HCEC 1CT (cell line): ENCODE data around the gene CFAP74.

Source experiments
- DNase-seq: peaks from one replicate; pipeline ENCODE4 v3.0.0-alpha.2; 2017

CFAP74 gene

DNA sequence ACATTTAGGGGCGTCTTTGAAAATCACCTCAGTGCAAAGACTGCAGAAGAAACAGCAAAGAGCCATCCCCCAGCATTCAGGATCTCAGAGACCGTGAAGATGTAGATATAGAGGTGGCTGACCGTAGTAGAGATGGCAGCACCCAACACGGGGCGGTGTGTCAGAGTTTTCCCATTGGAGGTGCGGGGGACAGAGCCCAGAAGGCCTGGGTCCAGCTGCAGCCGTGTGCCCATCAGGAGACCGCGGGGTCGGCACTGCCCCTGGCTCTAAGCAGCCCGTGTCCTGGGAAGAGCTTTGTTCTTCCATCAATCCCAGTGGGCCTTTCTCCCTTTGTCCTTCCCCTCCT is 16.7 kb upstream of the CFAP74 start:
- DNase-seq: no peak

DNA sequence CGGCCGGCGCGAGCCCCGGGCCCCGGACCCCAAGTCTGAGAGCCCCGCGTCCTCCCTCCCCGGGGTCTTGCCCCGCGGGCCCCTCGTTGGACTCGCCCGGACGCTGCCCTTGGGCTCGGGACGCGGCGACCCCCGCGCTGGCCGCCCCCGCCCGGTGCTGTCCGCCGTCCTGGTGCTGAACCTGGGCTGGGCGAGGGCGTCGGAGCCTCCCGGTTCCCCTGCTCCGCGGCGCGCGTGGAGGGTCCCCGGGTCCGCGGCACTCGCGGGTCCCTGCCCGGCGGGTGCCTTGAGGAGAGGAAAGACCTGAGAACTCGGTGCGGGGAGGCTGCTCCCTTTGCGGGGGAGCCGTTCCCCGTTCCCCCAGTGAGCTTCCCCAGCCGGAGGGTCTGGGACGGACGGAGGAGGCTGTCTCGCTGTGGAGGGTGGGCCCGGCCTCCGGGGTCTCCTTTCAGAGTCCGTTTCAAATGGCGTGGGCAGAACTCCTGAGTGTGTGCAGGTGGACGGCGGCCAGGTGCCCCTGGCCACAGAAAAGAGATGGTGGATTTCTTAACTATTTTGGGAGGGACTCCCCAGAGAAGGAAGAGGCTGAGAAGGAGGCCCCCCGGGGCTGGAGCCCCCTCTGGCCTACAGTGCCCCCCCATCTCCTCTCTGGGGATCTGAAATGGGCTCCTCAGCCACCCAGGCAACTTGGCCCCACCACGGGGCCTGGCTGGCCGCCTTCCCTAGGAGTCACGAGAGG is 16.2 kb upstream of the CFAP74 start:
- DNase-seq: no peak

DNA sequence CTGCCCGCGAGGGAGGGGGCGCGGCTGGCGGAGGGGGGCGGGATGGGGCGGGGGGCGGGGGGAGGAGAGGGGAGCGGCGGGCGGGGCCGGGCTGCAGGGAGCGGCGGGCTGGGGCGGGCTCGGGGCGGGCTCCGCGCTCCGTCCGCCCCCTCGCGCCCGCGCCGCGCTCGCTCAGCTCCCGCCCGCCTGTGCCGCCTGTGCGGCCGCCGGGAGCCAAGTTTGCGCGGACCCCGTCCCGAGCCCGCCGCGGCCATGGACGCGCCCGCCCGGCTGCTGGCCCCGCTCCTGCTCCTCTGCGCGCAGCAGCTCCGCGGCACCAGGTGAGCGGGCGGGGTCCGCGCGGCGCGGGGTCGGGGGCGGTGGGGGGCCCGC is 15.6 kb upstream of the CFAP74 start, which contains the start of gene GABRD:
TSS of gene GABRD (plus strand) at position 174 of the 372 bp plus-strand sequence. CDS start at position 253, 79 bp downstream.
- DNase-seq: no peak

DNA sequence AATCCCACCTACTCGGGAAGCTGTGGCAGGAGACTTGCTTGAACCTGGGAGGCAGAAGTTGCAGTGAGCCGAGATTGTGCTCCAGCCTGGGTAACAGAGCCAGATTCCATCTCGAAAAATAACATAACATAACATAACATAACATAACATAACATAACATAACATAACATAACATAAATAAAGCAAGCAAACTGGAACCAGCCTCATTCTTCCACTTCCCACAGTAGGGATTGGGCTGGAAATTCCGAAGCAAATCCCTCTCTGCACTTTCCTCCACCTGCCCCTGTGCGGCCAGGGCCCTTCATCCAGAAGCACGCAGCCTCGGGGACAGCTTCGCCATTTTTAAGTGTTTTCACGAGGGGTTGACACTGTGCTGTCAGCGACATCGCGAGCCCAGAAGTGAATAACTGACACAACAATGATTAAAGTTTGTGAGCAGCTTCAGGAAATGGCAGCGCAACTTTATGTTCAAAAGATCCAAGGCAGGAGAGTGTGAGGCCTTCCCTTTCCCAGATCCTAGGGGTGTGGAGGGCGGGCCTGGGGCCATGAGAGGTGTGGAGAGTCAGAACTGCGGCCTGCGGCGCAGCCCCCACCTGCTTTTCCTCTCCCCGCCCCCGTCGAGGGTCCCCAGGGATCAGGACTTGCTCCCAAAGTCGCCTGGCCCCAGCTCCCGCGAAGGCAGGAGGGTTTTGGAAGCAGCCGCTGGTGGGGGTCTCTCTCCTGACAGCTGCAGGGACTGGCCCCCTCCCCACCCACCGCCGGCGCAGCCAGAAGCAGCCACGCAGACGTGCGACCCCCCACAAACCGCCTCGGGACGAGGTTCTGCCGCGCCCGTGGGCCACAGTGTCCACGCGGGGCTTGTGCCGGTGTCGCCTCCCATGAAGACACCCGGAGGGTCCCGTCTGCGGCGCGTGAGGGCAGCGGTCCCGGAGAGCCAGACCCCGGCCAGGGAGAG is 14.9 kb upstream of the CFAP74 start:
- no peak for DNase-seq

DNA sequence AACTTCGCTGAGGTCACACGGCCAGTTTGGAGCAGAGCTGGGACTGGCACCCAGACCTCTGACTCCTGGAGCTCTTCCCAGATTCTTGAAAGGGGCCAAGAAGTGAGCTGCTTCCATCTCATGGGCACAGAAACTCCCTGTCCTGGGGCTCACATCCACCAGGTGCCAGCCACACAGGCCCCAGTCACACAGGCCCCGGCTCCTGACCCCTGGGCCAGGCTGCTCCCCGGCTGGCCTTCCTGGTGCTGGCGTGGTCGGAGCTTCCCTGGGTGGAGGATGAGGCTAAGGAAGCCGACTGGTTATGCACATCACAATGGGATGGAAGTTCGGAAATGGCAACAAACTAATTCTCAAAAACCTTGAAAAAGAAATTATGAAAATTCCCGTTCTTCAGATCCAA is 12.5 kb upstream of the CFAP74 start:
- no peak for DNase-seq

DNA sequence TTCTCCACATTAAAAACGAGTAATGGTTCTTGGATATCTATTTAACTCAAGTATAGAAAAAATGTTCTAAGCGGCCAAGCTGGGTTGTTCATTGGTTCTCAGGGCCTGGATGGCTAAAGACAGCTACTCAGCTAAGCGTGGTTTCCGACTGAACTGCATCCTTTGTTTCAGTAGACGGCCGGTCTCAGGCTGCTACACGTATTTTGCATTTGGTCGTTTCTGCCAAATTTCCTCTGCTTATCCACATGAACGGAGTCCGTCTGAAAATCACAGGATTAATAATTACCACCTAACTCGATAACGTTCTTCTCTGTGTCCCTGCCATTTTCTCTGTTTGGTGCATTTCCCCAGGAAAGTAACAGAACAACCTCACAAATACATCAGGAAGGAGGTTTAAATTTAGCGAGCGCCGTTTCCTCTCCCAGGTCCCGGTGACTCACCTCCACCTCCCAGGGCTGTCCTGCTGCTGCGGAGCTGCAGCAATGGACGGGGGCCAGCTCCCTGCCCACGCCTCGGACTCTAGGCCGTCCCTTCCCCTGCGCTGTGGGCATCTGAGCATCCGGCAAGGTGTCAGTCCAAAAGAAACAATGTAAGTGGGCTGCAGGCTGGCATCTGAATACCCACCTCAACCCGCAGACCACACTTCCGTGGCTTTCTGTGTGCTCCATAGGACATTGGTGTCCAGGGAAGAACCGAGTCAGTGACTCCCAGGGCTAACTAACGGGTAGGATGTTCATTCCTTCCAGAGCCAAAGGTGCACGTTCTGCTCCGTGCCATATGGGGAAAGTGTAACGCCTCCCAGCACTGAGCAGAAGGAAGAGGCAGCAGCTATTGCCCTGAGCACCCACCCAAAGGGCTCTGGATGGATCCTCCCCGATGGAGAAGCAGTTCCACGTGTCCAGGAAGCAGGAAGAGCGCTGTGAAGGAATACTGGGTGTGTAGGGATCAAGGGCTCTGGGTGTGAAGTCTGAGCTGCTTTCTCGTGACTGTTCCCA is 11.5 kb upstream of the CFAP74 start:
- no peak for DNase-seq

DNA sequence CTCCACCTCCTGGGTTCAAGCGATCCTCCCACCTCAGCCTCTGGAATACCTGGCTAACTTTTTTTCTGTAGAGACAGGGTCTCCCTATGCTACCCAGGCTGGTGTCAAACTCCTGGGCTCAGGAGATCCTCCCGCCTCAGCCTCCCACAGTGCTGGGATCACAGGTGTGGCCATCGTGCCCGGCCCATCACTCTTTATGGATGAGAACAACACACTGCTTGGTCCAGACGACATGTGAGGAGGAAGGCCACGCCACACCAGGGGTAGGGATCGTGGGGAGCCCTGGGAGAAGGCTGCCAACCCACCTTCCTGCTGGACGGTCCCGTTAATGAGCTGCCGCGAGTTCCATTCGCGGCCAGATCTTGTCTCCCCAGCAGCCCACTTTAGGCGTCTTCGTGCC is 10.6 kb upstream of the CFAP74 start:
- DNase-seq: no peak

DNA sequence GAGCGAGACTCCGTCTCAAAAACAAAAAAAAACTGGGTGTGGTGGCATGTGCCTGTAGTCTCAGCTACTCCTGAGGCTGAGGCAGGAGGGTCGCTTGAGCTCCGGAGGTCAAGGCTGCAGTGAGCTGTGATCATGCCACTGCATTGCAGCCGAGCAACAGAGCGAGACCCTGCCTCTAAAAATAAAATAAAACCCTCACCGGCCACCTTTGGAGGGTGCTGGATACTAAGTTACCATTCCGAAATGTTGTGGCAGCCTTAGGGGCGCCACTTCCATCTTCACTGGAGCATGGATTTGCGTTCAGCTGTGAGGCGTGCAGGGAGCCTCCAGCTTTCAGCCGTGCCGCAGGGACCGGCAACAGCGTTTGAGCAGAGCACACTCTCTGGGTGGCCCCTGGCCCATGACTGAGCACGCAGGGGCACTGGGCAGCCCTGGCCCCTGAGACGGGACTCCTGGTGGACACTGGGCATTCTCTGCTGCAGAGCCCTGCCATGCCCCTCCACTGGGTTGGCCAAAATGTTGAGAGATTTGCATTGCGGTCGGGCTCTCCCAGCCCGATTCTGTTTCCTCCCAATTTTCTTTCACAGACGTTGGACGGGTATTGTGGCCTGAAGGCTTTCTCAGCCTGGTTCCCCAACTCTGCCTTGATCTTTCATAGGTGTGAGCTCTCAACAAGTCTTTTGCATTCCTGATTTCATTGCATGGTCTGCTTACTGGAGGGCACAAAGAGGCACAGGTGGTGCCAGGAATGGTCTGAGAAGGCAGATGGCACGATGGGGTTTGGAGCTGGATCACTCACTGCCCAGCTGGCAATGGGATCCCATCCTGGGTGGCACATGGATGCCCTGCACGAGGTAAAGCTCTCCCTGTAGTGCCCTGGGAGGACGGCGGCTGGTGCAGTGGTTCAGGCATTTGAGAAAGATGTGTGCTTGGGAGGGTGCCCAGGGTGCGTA is 5.8 kb upstream of the CFAP74 start:
- DNase-seq: no peak

DNA sequence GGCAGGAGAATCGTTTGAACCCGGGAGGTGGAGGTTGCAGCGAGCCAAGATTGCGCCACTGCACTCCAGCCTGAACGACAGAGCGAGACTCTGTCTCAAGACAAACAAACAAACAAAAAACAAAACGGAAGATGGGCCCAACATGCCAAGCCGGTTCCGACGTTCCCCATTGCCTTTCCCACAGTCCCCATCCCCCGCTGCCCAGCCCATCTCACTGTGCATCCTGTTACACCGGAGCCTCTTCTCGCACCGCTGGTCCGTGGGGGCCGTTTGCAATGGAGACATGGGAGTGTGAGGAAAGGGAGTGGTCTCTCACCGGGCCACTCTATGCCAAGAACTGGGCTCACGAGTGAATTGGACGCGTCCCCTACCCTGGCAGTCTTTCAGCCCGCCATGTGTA is 1.3 kb upstream of the CFAP74 start:
- DNase-seq: no peak

DNA sequence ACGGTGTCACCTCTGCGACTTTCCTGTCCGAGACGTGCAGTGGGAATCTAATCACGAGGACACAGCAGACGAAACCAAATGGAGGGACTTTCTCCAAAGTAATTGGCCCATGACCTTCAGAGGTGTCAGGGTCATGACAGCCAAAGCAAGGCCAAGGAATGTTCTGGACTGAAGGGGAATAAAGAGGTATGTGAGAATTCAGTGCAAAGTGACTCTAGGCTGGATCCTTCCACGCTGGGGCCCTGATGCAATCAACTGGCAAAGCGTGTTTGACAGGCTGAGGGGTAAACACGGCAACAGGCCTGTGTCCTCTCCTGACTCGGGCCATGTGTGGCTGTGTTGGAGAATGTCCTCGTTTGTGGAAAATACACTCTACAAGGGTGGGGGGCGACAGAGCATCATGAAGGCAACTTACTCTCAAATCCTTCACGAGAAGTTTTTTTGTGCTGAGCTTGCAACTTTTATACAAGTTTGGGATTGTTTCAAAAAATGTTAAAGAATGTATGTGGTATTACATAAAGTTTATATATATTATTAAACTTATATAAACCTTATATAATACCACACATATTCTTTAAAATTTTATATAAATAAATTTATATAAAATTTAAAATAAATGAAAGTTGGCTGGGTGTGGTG is 1.7 kb downstream of the CFAP74 start:
- DNase-seq: no peak

DNA sequence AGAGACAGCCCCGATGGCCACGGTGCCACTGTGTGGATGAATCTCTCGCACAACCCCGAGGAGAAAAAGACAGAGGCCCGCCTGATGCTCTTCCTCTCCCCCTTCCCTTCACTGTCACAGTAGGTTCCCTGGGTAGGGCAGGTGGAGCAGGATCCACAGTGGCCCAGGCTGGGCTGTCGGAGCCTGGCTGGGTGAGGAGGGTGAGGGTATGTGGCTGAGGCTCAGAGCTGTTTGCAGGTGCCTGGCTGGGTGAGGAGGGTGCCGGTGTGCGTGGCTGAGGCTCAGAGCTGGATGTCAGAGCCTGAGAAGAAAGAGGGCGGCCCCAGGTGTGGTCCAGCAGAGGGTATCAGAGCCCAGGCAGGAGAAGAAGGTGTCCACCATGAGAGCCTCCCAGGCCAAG is 2.7 kb downstream of the CFAP74 start:
- no peak for DNase-seq

DNA sequence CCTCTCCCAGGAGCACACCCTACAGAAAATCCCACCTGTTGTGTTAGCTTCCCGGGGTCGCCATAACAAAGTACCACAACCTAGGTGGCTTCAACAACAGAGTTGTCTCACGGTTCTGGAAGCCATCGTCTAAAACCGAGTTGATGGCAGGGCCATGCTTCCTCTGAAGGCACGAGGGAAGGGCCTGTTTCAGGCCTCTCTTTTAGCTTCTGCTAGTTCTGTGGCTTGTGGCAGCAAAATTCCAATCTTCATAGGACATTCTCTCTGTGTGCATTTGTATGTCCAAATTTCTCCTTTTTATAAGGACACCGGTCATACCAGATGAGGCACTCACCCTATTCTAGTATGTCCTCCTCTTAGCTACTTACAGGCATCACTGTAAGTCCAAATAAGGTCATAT is 3.2 kb downstream of the CFAP74 start:
- DNase-seq: no peak

DNA sequence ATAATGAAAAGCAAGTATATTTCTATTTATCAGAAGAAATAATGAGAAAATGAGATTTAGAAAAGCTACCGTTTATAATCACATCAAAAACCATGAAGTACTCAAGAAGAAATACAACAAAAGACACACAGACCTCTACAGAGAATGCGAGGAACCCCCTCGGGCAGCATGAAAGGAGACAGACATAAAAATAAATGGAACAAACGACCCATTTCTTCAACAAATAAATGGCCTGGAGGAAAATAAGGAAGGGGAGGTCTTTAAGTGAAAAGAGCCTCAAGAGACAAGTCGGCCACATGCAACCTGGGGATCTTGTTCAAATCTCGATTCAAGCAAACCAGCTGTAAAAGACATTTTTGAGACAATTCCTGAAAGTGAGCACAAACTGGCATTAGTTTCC is 6.0 kb downstream of the CFAP74 start:
- no peak for DNase-seq

DNA sequence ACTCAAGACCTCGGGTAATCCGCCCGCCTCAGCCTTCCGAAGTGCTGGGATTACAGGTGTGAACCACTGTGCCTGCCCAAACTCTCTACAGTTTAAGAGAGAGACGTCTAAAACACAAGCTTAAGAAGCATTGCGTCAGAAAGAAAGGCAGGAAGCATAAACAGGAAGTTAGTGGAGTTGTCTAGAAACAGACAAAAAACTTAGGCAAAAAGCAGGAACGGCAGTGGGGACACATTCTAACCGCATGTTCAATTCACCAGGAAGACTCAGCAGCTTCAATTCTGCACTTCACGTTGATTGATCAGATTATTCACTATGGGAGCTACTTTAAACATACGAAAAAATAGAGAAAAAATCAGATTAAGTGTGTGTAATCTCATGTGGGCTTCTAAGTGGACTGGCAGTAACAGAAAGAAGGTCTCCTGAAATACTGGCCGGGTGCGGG is 7.4 kb downstream of the CFAP74 start:
- DNase-seq: no peak

DNA sequence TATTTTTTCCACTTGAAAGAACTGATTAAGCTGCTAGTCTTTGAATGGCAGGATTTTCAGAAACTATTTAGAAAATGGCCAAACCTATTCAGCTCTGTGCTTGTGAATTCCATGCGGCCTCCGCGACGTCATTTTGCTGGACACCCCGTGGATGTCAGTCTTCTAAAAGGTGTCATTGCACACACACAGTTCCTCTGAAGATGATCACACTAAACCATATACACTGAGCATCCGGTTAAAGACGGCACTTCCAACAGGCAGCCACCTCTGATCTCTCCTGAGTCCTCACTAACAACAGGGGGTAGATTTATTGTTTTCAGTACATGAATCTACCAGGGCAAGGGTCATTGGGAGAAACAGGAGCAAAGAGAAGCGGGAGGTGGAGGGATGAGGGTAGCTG is 9.1 kb downstream of the CFAP74 start:
- no peak for DNase-seq

DNA sequence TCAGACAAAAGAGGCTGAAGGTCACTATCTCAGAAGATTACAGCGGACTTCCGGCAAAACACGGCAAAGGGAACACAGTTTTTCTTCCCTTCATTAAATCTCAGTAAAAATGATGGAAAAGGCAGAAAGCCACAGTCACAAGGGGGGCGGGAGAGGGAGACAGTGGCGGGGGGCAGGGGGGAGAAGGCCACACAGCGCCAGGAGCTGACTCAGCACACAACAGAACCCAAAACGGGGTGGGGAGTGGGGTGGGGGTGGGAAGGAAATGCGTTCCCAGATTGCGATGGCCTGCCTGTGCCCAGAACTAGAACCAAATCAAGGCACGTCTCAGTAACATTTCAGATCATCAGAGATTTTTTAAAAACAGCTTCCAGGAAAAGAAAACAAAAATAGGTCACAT is 13.4 kb downstream of the CFAP74 start:
- DNase-seq: no peak

DNA sequence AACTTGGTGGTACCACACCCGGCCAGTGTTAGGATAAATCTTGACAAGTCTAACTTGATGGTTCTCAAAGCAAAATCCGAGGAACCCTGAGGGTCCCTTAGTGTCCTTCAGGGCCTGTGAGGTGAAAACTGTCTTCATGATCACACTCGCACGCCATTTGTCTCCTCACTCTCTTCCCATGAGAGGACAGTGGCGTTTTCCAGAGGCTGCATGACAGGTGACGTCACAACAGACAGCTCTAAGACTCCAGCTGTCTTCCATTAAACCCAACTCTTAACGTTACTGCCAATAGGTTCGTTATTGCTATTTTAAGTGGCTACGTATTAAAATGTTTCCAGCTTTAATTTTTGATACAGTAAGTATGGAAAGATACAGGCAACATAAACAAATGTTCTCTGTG is 13.8 kb downstream of the CFAP74 start:
- DNase-seq: no peak

DNA sequence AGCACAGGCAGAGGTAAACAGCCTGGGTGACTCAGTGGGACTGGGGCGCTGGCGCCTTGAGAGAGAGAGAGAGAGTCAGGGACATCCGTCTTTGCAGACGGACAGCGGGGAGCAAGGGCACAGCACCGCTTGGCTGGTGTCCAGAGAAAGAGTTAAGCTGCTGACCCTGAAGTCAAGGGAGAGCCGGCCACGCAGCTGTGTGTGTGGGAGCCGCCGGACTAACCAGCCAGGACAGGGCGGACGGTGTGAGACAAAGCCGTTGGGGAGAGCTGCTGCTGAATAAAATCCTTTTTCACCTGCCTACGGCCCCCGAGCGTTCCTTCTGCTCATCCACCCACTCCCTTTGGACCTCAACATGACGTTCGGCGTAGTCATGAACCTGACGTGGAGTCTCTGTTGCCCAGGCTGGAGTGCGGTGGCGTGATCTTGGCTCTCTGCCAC is 14.5 kb downstream of the CFAP74 start:
- no peak for DNase-seq

DNA sequence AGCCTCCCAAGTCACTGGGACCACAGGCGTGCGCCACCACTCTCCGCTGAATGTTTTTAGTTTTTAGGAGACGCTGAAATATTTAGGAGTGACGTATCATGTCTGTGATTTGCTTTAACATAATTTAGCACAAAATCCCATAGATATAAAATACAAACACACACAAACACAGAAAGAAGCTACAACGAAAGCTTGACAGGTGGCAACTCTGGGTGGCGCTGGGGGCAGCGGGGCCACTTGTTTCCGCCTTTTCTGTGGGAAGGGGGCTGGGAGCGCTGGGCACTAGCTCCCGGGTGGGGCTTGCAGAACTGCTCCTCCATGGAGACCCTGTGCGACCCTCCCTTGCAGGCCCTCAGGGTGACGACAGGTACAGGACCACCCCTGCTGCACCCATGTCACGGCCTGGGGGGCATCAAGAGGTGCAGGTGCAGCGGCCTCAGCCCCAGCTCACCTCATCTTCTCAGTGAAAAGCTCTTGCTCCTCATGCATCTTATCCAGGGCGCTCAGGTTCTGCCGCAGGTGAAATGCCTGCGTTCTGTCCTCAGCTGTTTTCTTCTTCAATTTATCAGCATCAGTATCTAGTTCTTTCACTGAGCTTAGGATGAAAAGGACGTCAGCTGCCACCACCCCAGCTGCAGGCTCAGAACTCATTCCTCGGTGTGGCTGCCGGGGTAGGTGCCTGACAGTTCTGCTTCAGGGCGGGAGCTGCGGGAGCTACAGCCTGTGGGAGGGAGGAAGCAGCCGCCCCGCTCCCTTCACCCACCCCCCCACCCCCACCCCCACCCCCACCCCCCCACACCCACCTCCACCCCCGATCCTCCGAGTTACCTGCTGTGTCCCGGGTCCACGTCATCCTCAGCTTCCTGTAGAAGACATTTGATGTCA is 15.3 kb downstream of the CFAP74 start:
- no peak for DNase-seq

DNA sequence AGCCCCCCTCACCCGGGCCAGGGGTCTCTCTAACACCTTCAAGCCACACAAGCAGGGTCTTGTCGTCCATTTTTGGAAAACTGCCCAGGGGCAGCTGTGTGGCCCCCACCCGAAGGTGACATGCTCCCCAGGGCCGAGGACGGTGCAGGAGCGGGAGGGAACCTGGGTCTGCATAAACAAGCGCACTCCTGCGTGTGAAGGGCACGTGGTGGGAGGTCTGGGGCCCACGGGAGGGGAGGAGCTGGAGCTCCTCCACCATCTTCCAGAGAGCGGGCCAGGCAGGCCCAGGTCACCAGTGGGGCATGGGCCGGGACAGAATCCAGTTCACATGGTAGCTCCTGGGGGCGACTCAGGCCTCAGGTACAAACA is 16.5 kb downstream of the CFAP74 start:
- DNase-seq: no peak
